Measurements from ENCODE around the gene EXOSC10. TPM values are rescaled to one million over a fixed set of nuclear protein-coding genes. Genes with fewer than 3 reads are reported as not detected.
"Not testable (repeated sequence)": the region's sequence is repeated elsewhere in the genome, so short reads cannot be mapped to it uniquely, and the experiment has no call there.

The EXOSC10 gene
- total RNA-seq, 1 donor from 2014 or later: 47.7 TPM

- H3K9me3 ChIP-seq: no peaks in the 10 kb centered on the region
- no peaks in the 10 kb centered on the region for H3K27me3 ChIP-seq (ENCODE audit: low read depth)
- H3K4me3 ChIP-seq: no peak overlapping the region
- intact Hi-C loops (cut with DNase I): no loop called here
- no peaks in the 10 kb centered on the region for H3K4me1 ChIP-seq
- H3K27ac ChIP-seq: no peak overlapping the region
- DNase-seq (no peak), ATAC-seq (no peak)
- H3K36me3 ChIP-seq: peaks cover 87% of the 10 kb centered on the region
- TF ChIP-seq CTCF (IDR thresholded peaks at IDR 0.05): no peak
Measured at GRCh38 chr1:11024874-11025203, 74.8 kb downstream of the EXOSC10 start.

- no peak for TF ChIP-seq CTCF (IDR thresholded peaks at IDR 0.05)
- Histone ChIP-seq H3K9me3 (no peaks in the 10 kb centered on the region), H3K27me3 (ENCODE audit: low read depth) (no peaks in the 10 kb centered on the region), H3K27ac (no peak overlapping the region), H3K4me1 (no peaks in the 10 kb centered on the region), H3K36me3 (peaks cover 89% of the 10 kb centered on the region), H3K4me3 (no peak overlapping the region)
- intact Hi-C loops (cut with DNase I): no loop called here
- ATAC-seq (no peak), DNase-seq (no peak)
Measured at GRCh38 chr1:11024154-11024873, 75.4 kb downstream of the EXOSC10 start.

- no peaks in the 10 kb centered on the region for H3K27me3 ChIP-seq (ENCODE audit: low read depth)
- H3K9me3 ChIP-seq: no peaks in the 10 kb centered on the region
- no peak overlapping the region for H3K27ac ChIP-seq
- DNase-seq (no peak), ATAC-seq (no peak)
- peaks cover 100% of the 10 kb centered on the region for H3K36me3 ChIP-seq
- H3K4me3 ChIP-seq: no peak overlapping the region
- no peak for TF ChIP-seq CTCF (IDR thresholded peaks at IDR 0.05)
- intact Hi-C loops (cut with DNase I): no loop called here
- no peaks in the 10 kb centered on the region for H3K4me1 ChIP-seq
Measured at GRCh38 chr1:11023201-11023600, 76.5 kb downstream of the EXOSC10 start.

GRCh38 chr1:11019971-11020370 lies 79.7 kb downstream of the EXOSC10 start:
- ATAC-seq: no peak
- no peak for TF ChIP-seq CTCF (IDR thresholded peaks at IDR 0.05)
- intact Hi-C loops (cut with DNase I): no loop called here
- Histone ChIP-seq H3K4me1 (peaks cover 23% of the 10 kb centered on the region), H3K27me3 (ENCODE audit: low read depth) (no peaks in the 10 kb centered on the region), H3K9me3 (no peaks in the 10 kb centered on the region), H3K4me3 (no peak overlapping the region), H3K27ac (no peak overlapping the region), H3K36me3 (peaks cover 100% of the 10 kb centered on the region)
- no peak for DNase-seq

GRCh38 chr1:11019358-11019757 lies 80.3 kb downstream of the EXOSC10 start:
- H3K27me3 ChIP-seq (ENCODE audit: low read depth); H3K9me3 ChIP-seq; intact Hi-C loops (cut with DNase I); H3K27ac ChIP-seq; DNase-seq; H3K4me3 ChIP-seq; ATAC-seq: not testable (repeated sequence)
- peaks cover 100% of the 10 kb centered on the region for H3K36me3 ChIP-seq
- peaks cover 29% of the 10 kb centered on the region for H3K4me1 ChIP-seq

Other genes with a start within 250 kb of the EXOSC10 start
- gene TARDBP, start 87.2 kb downstream of the EXOSC10 start, total RNA-seq: 117 TPM
- not detected for gene MASP2, start 52.6 kb downstream of the EXOSC10 start, total RNA-seq
- 38.7 TPM for gene SRM, start 39.9 kb downstream of the EXOSC10 start, total RNA-seq
- gene ANGPTL7, start 89.5 kb upstream of the EXOSC10 start, total RNA-seq: 0.80 TPM
- 33.7 TPM for gene MTOR, start 162.7 kb upstream of the EXOSC10 start, total RNA-seq
- 10.5 TPM for gene UBIAD1, start 173.3 kb upstream of the EXOSC10 start, total RNA-seq

All from lower lobe of right lung (tissue), 2 donors.